ENCODE results near the gene CAMTA1. TPM values are rescaled to one million over a fixed set of nuclear protein-coding genes. Genes with fewer than 3 reads are reported as not detected.

The CAMTA1 gene
- polyA plus RNA-seq, 1 of the 3 experiments (the other 2 are of a cell fraction), result 63.1 TPM

GRCh38 chr1:6889875-6890480, 104.7 kb downstream of the CAMTA1 start:
- Histone ChIP-seq H3K9me2 (no peaks in the 10 kb centered on the region), H3K9ac (no peak overlapping the region), H3K4me2 (no peak overlapping the region), H3K79me2 (ENCODE audit: insufficient read depth) (peaks cover 11% of the 10 kb centered on the region), H3F3A (replicated peaks; ENCODE audit: insufficient read depth) (peaks cover 8% of the 10 kb centered on the region), H3K27me3 (ENCODE audit: insufficient read depth) (no peaks in the 10 kb centered on the region), H3K36me3 (replicated peaks in 1 of 2; ENCODE audit: control insufficient read depth in 1 of 2, insufficient read depth in 2 of 2, low read length in 1 of 2) (peaks cover 3 to 8% of the 10 kb centered on the region in 2 experiments), H3K4me1 (ENCODE audit: control insufficient read depth in 1 of 2, insufficient read depth in 2 of 2, low read depth in 1 of 2, low read length in 1 of 2) (peaks cover 0 to 4% of the 10 kb centered on the region in 2 experiments; a peak in 2 of 4 replicates), H3K9me3 (no peaks in the 10 kb centered on the region), H3K4me3 (ENCODE audit: low read depth in 2 of 2, low read length in 1 of 2) (peak overlapping the region in 1 of 2 experiments; percentile 48; a peak in 1 of 4 replicates), H3K27ac (ENCODE audit: low read depth in 2 of 2, low read length in 1 of 2) (no peak overlapping the region), H2AFZ (ENCODE audit: low read depth) (no peak overlapping the region), H4K20me1 (ENCODE audit: insufficient read depth) (0 out of 2 replicates have a peak, but pooled peaks cover 4% of the 10 kb centered on the region)
- 32% methylated on average over 3 of the region's 3 CpGs for WGBS (ENCODE audit: low lambda C conversion rate)
- ChIA-PET CTCF (interaction anchor here (0.5 to 3.1 kb wide), 37 partner anchors 9 to 759 kb away, joined by 3 to 17 read pairs (median 4); partner anchors contain the start of gene CAMTA1), POLR2A (no interaction called here)
- DNase-seq, result peak; percentile 69
- TF ChIP-seq JUND (IDR thresholded peaks at IDR 0.05) (no peak), PBX3 (IDR thresholded peaks at IDR 0.05) (no peak), RAD21 (IDR thresholded peaks at IDR 0.05; ENCODE audit: low read length) (peak; percentile 71), NFIC (IDR thresholded peaks at IDR 0.05; ENCODE audit: borderline replicate concordance) (no peak), EZH2phosphoT487 (IDR thresholded peaks at IDR 0.05; ENCODE audit: borderline replicate concordance, low read depth) (no peak), POLR2AphosphoS5 (IDR thresholded peaks at IDR 0.05; ENCODE audit: low read depth, low read length) (no peak), USF2 (IDR thresholded peaks at IDR 0.05; ENCODE audit: borderline replicate concordance, low read depth, low read length) (no peak), SMC3 (IDR thresholded peaks at IDR 0.05; ENCODE audit: low read depth, low read length) (peak; percentile 86), GABPA (IDR thresholded peaks at IDR 0.05; ENCODE audit: low read depth) (no peak), RFX5 (IDR thresholded peaks at IDR 0.05; ENCODE audit: low read length) (no peak), CTCF (IDR thresholded peaks at IDR 0.05) (peak; percentile 78), ZBTB33 (IDR thresholded peaks at IDR 0.05; ENCODE audit: borderline replicate concordance, low read depth) (no peak), MAX (IDR thresholded peaks at IDR 0.05; ENCODE audit: low read depth) (no peak), REST (IDR thresholded peaks at IDR 0.05; ENCODE audit: low read depth, low read length) (no peak), ELF1 (IDR thresholded peaks at IDR 0.05) (no peak), RCOR1 (IDR thresholded peaks at IDR 0.05; ENCODE audit: low read length) (no peak), FOXM1 (IDR thresholded peaks at IDR 0.05; ENCODE audit: low read depth) (no peak), TEAD4 (IDR thresholded peaks at IDR 0.05; ENCODE audit: borderline replicate concordance, insufficient read depth) (no peak), FOXJ3 (CRISPR knock-in tag; IDR thresholded peaks at IDR 0.05) (no peak), NRF1 (IDR thresholded peaks at IDR 0.05; ENCODE audit: low read depth, low read length) (no peak), TCF12 (IDR thresholded peaks at IDR 0.05) (no peak), GATA2 (CRISPR knock-in tag; IDR thresholded peaks at IDR 0.05) (no peak)
